Prostate gland (tissue), 2 donors: ENCODE data around the gene TSPO.

ENCODE experiments used
- CTCF ChIP-seq, 4 experiments: fragments of 200-600 bp in 2 of 4; fragments of 450-650 bp in 2 of 4; sonication (generic) in 2 of 4; IDR thresholded peaks; 1 replicate in 3 of 4; 2 replicates in 1 of 4; pipeline ENCODE4 v1.5.1; 2016 to 2019; ENCODE audit warnings: antibody characterized with exemption in 4 of 4, mild to moderate bottlenecking in 2 of 4, moderate library complexity in 2 of 4
- POLR2A ChIP-seq: fragments of 450-650 bp; IDR thresholded peaks from one replicate; pipeline ENCODE4 v1.6.1; 2016; ENCODE audit warnings: antibody characterized with exemption, mild to moderate bottlenecking

DNA sequence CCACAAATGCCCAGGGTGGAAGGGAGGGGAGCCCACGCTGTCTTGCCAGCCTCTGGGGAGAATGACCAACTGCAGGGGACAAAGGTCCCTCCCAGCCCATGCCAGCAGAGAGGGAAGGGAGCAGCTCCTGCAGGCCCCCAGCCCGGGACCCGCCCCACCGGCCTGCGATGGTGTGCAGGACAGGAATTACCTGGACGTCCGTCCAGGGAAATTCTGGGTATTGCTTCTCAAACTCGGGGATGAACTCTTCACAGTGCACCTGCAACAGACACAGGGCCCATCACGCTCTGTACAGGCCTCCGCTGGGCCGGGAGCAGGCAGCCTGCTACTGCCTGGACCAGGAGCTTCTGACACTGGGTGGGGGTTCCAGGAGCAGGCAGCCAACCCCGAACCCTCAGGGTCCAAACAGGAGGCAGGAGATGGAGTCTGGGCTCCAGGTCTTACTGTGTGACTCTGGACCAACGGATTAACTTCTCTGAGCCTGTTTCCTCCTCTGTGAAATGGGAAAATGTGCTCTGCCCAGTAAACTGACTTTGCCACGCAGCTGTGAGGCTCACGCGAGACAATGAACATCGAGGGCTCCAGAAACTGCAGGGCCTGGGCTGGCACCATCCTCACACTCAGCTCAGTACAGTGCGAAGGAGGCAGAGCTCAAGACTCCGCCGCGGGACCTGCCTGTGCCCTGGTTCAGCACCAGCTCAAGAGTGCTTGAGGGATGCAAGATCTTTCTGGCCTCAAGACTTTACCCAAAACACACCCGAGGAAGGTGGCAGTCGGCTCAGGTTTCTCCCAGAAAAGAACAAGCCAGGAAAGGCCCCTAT is 18.2 kb downstream of the TSPO start:
- TF ChIP-seq POLR2A = no peak
- TF ChIP-seq CTCF (IDR thresholded peaks at IDR 0.05) = no peak
